Ascending aorta (tissue), 2 donors: ENCODE results near the gene ARL6IP4. TPM values are rescaled to one million over a fixed set of nuclear protein-coding genes. Genes with fewer than 3 reads are reported as not detected.
A peak's percentile ranks its signal among the peaks of the same experiment; 100 is the strongest.

Source experiments
- DNase-seq, 2 donors: peaks; one replicate each; pipeline ENCODE4 v3.0.0-alpha.2; 2019; ENCODE audit warnings: low spot score in 2 of 2
- H3K27ac ChIP-seq, 2 donors: fragments of 200-600 bp; sonication (generic); one replicate each; pipeline ENCODE4 v1.5.1; 2016 to 2017; ENCODE audit warnings: mild to moderate bottlenecking in 1 of 2
- H3K27me3 ChIP-seq: fragments of 200-600 bp; sonication (generic); one replicate; pipeline ENCODE4 v1.5.1; 2017
- H3K36me3 ChIP-seq, 2 donors: fragments of 200-600 bp; sonication (generic); one replicate each; pipeline ENCODE4 v1.5.1; 2016
- H3K4me1 ChIP-seq, 2 donors: fragments of 200-600 bp; sonication (generic); one replicate each; pipeline ENCODE4 v1.5.1; 2016 to 2017; ENCODE audit warnings: mild to moderate bottlenecking in 1 of 2
- H3K4me3 ChIP-seq, 2 donors: fragments of 200-600 bp; sonication (generic); one replicate each; pipeline ENCODE4 v1.5.1; 2016 to 2017; ENCODE audit warnings: mild to moderate bottlenecking in 1 of 2
- H3K9me3 ChIP-seq, 2 donors: fragments of 200-600 bp; sonication (generic); one replicate each; pipeline ENCODE4 v1.5.1; 2016
- intact Hi-C: fragments of 100-400 bp; cut with DNase I; formaldehyde crosslinking; loops from one replicate; pipeline ENCODE4 v1.15.1; 2023
- total RNA-seq: library from RNA; depleted of rRNA; stranded (reverse); fragments of >200 nt; gene quantifications from one replicate; pipeline ENCODE4 v1.1.0, GENCODE V29; 2016
- TF ChIP-seq, protein P1 (sequence below), 3 experiments: fragments of 200-600 bp in 2 of 3; fragments of 450-650 bp in 1 of 3; sonication (generic) in 2 of 3; IDR thresholded peaks; one replicate each; pipeline ENCODE4 v1.5.1; 2016 to 2019; ENCODE audit warnings: antibody characterized with exemption in 3 of 3, mild to moderate bottlenecking in 1 of 3, moderate library complexity in 1 of 3

The ARL6IP4 gene
- 197 TPM for total RNA-seq

DNA sequence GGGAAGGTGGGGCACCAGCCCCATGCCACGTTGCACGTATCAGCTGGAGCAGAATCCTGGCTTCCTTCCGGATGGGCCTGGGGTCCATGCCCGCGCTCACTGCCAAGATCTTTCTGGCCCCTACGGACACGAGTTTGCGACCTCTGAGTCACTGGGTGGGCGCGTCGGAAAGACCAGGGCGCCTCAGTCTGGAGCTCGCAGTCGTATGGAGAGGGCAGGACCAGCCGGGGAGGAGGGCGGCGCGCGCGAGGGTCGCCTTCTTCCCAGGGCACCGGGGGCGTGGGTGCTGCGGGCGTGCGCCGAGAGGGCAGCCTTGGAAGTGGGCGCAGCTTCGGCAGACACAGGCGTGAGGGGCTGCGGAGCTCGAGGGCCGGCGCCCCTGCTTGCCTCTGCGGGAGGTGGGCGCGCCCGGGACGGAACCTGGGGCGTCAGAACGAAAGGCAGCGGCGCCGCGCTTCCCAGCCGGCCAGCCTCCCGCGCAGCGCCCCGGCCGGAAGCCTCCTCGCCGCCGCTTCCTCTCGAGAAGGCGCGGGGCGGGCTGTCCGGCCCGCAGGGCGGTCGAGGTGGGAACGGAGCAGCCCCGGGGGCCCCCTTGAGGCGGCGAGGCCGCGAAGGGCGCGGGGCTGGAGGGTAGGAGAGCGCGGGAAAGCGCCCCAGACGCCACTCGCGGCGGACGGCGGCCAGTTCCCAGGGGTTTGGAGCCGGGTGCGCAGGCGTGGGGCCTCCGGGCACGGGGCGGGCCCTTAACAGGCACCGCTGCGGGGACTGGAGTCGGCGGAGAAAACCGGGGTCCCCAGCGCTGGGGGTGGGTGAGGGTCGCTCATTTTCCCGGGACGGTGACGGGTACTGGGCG lies at the start of gene ARL6IP4:
Gene ARL6IP4 (plus strand): TSS at position 499 of the 853 bp plus-strand sequence. CDS start 459 bp downstream, outside the sequence.
- Histone ChIP-seq H3K27me3 (no peaks in the 10 kb centered on the region), H3K4me3 (peak within 1 kb of the TSS; percentile 95), H3K36me3 (peaks cover 0 to 15% of the 10 kb centered on the region in 2 donors), H3K9me3 (no peaks in the 10 kb centered on the region), H3K4me1 (peaks cover 35 to 73% of the 10 kb centered on the region in 2 donors), H3K27ac (peak within 1 kb of the TSS; percentile 93 to 95)
- DNase-seq: peak in 1 of 2 donors; percentile 73
- intact Hi-C loops: no loop called here
- TF ChIP-seq, protein P1, sequence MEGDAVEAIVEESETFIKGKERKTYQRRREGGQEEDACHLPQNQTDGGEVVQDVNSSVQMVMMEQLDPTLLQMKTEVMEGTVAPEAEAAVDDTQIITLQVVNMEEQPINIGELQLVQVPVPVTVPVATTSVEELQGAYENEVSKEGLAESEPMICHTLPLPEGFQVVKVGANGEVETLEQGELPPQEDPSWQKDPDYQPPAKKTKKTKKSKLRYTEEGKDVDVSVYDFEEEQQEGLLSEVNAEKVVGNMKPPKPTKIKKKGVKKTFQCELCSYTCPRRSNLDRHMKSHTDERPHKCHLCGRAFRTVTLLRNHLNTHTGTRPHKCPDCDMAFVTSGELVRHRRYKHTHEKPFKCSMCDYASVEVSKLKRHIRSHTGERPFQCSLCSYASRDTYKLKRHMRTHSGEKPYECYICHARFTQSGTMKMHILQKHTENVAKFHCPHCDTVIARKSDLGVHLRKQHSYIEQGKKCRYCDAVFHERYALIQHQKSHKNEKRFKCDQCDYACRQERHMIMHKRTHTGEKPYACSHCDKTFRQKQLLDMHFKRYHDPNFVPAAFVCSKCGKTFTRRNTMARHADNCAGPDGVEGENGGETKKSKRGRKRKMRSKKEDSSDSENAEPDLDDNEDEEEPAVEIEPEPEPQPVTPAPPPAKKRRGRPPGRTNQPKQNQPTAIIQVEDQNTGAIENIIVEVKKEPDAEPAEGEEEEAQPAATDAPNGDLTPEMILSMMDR (IDR thresholded peaks at IDR 0.05): peak in 1 of 3 experiments; percentile 21

DNA sequence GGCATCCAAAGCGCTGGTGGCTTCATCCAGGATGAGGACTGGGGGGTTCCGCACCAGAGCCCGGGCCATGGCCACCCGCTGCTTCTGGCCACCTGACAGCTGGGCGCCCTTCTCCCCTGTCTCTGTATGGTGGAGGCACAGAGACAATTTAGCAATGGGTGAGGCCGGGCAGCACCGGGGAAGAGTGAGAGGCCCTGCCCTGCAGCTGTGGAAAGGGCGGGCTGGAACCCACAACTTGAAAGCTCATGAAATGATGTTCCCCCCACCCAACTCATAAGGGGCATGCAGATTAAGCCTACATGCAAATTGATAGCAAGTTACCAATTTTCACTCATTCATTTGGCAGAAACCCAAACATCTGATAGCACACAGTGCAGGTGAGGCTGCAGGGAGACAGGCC lies 48.3 kb upstream of the ARL6IP4 start:
- no peak for DNase-seq

DNA sequence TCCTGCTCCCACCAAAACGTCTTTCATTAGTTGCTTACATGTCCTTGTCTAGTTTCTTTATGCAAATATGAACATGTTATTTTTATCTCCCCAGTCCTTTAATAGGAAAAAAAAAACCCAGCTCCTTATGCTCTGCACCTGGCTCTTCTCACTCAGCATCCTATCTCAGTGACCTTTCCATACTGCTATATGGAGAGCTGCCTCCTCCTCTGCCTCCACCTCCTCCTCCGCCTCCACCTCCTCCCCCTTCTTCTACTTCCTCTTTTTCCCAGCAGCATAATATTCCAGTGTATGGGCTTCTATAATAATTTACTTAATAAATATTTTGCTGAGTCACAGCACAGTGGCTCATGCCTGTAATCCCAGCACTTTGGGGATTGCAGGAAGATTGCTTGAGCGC lies 45.8 kb upstream of the ARL6IP4 start:
- Histone ChIP-seq H3K27me3 (no peaks in the 10 kb centered on the region), H3K4me3 (no peak overlapping the region), H3K36me3 (peaks cover 14 to 18% of the 10 kb centered on the region in 2 donors), H3K27ac (no peak overlapping the region), H3K4me1 (no peaks in the 10 kb centered on the region), H3K9me3 (no peaks in the 10 kb centered on the region)
- intact Hi-C loops: no loop called here
- TF ChIP-seq, protein P1 (IDR thresholded peaks at IDR 0.05): no peak
- DNase-seq: no peak

More for the DNA sequence above, 48.3 kb upstream of the ARL6IP4 start:
- no peak overlapping the region for H3K27ac ChIP-seq
- H3K4me1 ChIP-seq: no peaks in the 10 kb centered on the region
- no peaks in the 10 kb centered on the region for H3K9me3 ChIP-seq
- TF ChIP-seq, protein P1 (IDR thresholded peaks at IDR 0.05): no peak
- H3K4me3 ChIP-seq: no peak overlapping the region
- H3K36me3 ChIP-seq: peaks cover 9 to 13% of the 10 kb centered on the region in 2 donors
- H3K27me3 ChIP-seq: no peaks in the 10 kb centered on the region
- intact Hi-C loops: no loop called here

DNA sequence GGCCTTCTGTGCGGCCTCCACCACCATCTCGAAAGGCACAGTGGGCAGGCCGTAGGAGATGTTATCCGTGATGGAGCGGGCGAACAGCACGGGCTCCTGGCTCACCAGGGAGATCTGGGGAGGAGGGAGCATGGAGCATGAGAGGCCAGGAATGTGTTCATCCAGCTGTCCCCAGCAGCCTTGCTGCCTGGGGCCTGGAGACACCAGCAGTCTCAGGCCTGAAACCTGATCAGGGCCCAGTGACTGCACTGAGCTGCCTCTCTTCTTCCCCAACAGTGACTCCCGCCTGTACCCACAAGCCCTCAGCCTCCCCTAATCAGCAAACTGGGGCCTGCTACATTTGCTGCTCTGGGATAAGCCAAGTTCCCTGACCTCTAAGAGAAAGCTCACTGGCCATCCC lies 45.2 kb upstream of the ARL6IP4 start:
- H3K9me3 ChIP-seq: no peaks in the 10 kb centered on the region
- DNase-seq: no peak
- H3K27ac ChIP-seq: no peak overlapping the region
- no peaks in the 10 kb centered on the region for H3K4me1 ChIP-seq
- H3K4me3 ChIP-seq: no peak overlapping the region
- no peaks in the 10 kb centered on the region for H3K27me3 ChIP-seq
- peaks cover 14 to 21% of the 10 kb centered on the region in 2 donors for H3K36me3 ChIP-seq
- intact Hi-C loops: no loop called here
- TF ChIP-seq, protein P1 (IDR thresholded peaks at IDR 0.05): no peak

DNA sequence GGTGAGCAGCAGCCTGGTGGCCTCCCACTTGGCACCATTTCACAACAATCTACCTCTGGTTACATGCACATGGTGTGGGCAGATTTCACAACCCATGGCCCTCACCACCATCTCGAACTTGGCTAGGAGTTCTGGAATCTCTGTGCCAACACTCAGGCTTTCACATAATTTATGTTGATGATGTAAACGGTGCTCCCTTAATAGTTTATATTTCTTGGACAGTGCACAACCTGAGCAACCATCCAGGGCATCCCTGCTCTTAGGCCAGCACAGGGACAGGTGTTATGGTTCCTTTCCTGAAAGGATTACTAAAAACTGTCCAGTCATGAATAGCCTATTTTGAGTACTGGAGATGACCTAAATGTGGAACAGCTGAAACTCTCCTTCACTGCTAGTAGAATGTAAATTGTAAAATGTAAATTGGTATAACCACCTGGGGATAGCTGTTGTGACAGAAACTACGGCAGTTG lies 42.8 kb upstream of the ARL6IP4 start:
- Histone ChIP-seq H3K9me3 (no peaks in the 10 kb centered on the region), H3K4me1 (peaks cover 0 to 6% of the 10 kb centered on the region in 2 donors), H3K27ac (no peak overlapping the region), H3K36me3 (peaks cover 14 to 19% of the 10 kb centered on the region in 2 donors), H3K4me3 (no peak overlapping the region), H3K27me3 (no peaks in the 10 kb centered on the region)
- intact Hi-C loops: no loop called here
- DNase-seq: no peak
- TF ChIP-seq, protein P1 (IDR thresholded peaks at IDR 0.05): no peak
